ENCODE data around the gene FMN1. TPM values are rescaled to one million over a fixed set of nuclear protein-coding genes. Genes with fewer than 3 reads are reported as not detected.
A peak's percentile ranks its signal among the peaks of the same experiment; 100 is the strongest.

Gene FMN1
- total and polyA plus RNA-seq, 7 donors: 3.0 to 19.9 (median 6.7) TPM

- no peaks in the 10 kb centered on the region for H3K9me3 ChIP-seq
- WGBS, 2 donors: 78 to 88% methylated on average over 5 of the region's 5 CpGs
- peaks cover 0 to 13% (median 5%) of the 10 kb centered on the region in 4 donors for H3K4me1 ChIP-seq
- H3K27ac ChIP-seq: peak overlapping the region in 2 of 4 donors; percentile 15 to 45
- no peaks in the 10 kb centered on the region for H3K27me3 ChIP-seq
- intact Hi-C loops (cut with DNase I): no loop called here
- no peaks in the 10 kb centered on the region for H3K36me3 ChIP-seq
- no peak overlapping the region for H3K4me3 ChIP-seq
- no peak for TF ChIP-seq EP300 (IDR thresholded peaks at IDR 0.05)
- no peak for TF ChIP-seq POLR2A (IDR thresholded peaks at IDR 0.05)
- TF ChIP-seq, protein P1, sequence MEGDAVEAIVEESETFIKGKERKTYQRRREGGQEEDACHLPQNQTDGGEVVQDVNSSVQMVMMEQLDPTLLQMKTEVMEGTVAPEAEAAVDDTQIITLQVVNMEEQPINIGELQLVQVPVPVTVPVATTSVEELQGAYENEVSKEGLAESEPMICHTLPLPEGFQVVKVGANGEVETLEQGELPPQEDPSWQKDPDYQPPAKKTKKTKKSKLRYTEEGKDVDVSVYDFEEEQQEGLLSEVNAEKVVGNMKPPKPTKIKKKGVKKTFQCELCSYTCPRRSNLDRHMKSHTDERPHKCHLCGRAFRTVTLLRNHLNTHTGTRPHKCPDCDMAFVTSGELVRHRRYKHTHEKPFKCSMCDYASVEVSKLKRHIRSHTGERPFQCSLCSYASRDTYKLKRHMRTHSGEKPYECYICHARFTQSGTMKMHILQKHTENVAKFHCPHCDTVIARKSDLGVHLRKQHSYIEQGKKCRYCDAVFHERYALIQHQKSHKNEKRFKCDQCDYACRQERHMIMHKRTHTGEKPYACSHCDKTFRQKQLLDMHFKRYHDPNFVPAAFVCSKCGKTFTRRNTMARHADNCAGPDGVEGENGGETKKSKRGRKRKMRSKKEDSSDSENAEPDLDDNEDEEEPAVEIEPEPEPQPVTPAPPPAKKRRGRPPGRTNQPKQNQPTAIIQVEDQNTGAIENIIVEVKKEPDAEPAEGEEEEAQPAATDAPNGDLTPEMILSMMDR (IDR thresholded peaks at IDR 0.05): no peak
- TF ChIP-seq POLR2AphosphoS5 (IDR thresholded peaks at IDR 0.05): no peak
- no peak for DNase-seq
Measured at GRCh38 chr15:33135355-33135781, 59.1 kb downstream of the FMN1 start.

DNA sequence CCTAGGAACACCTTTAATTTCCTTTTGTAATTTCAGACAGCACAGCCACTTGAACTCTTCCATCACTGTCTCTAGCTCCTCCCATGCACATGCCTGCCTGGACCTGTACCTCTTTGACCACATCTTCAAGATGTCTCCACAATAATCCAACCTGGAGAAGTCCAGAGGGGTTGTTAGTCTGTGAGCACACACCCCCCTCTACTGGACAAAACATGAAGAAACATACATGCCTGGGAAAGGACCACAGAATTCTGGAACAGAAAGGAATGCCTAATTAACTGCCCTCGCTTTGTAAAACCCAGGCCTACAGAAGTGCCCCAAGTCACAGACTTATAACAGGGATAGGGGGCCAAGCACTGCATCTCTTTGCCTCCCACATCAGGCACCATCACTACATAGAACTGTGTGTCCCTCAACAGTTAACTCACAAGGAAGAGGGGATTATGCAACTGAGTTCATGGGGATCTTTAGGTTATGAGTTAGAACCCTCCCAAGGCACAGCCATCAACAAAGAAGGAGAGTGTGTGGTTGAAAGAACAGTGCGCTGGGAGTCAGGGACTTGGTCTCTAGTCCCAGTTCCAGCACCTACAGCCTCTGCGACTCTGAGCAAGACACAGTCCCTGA lies 61.7 kb downstream of the FMN1 start:
- no peaks in the 10 kb centered on the region for H3K9me3 ChIP-seq
- no peak overlapping the region for H3K4me3 ChIP-seq
- H3K27ac ChIP-seq: no peak overlapping the region
- no peak for TF ChIP-seq POLR2AphosphoS5 (IDR thresholded peaks at IDR 0.05)
- TF ChIP-seq EP300 (IDR thresholded peaks at IDR 0.05): no peak
- TF ChIP-seq, protein P1 (IDR thresholded peaks at IDR 0.05): peak in 2 of 4 experiments; percentile 38
- TF ChIP-seq POLR2A (IDR thresholded peaks at IDR 0.05): no peak
- peaks cover 0 to 13% (median 5%) of the 10 kb centered on the region in 4 donors for H3K4me1 ChIP-seq
- no peak for DNase-seq
- intact Hi-C loops (cut with DNase I): loop anchor here (5.0 kb wide), 1 partner anchor 471 kb away; no protein-coding TSS in a partner anchor
- H3K36me3 ChIP-seq: no peaks in the 10 kb centered on the region
- WGBS, 2 donors: 70 to 85% methylated on average over 3 of the region's 3 CpGs
- no peaks in the 10 kb centered on the region for H3K27me3 ChIP-seq

- H3K36me3 ChIP-seq: no peaks in the 10 kb centered on the region
- TF ChIP-seq POLR2A (IDR thresholded peaks at IDR 0.05): no peak
- TF ChIP-seq, protein P1 (IDR thresholded peaks at IDR 0.05): no peak
- TF ChIP-seq POLR2AphosphoS5 (IDR thresholded peaks at IDR 0.05): no peak
- no peak for TF ChIP-seq EP300 (IDR thresholded peaks at IDR 0.05)
- H3K9me3 ChIP-seq: no peaks in the 10 kb centered on the region
- no peak overlapping the region for H3K4me3 ChIP-seq
- H3K27me3 ChIP-seq: no peaks in the 10 kb centered on the region
- no peak for DNase-seq
- H3K4me1 ChIP-seq: peaks cover 0 to 13% (median 5%) of the 10 kb centered on the region in 4 donors
- WGBS, 2 donors: 41 to 55% methylated on average over 3 of the region's 3 CpGs
- intact Hi-C loops (cut with DNase I): loop anchor here (5.0 kb wide), 1 partner anchor 470 kb away; no protein-coding TSS in a partner anchor
- H3K27ac ChIP-seq: no peak overlapping the region
Measured at GRCh38 chr15:33132233-33132580, 62.3 kb downstream of the FMN1 start.

GRCh38 chr15:33131552-33132232 lies 62.8 kb downstream of the FMN1 start:
- Histone ChIP-seq H3K9me3 (no peaks in the 10 kb centered on the region), H3K36me3 (no peaks in the 10 kb centered on the region), H3K4me1 (peaks cover 0 to 16% (median 5%) of the 10 kb centered on the region in 4 donors), H3K4me3 (no peak overlapping the region), H3K27me3 (no peaks in the 10 kb centered on the region), H3K27ac (no peak overlapping the region)
- WGBS, 2 donors: 29 to 53% methylated on average over 4 of the region's 4 CpGs
- intact Hi-C loops (cut with DNase I): loop anchor here (5.0 kb wide), 1 partner anchor 469 kb away; no protein-coding TSS in a partner anchor
- TF ChIP-seq, protein P1 (IDR thresholded peaks at IDR 0.05): no peak
- no peak for TF ChIP-seq POLR2A (IDR thresholded peaks at IDR 0.05)
- TF ChIP-seq POLR2AphosphoS5 (IDR thresholded peaks at IDR 0.05): no peak
- DNase-seq: no peak
